Kidney epithelial cell (primary cell): ENCODE measurements around the gene ZNF827. TPM values are rescaled to one million over a fixed set of nuclear protein-coding genes. Genes with fewer than 3 reads are reported as not detected.

ENCODE experiments used
- DNase-seq: peaks from one replicate; pipeline ENCODE4 v3.0.0-alpha.2; 2010; ENCODE audit warnings: low read depth
- H3K27me3 ChIP-seq: 2 replicates; pipeline ENCODE4 v1.6.0; 2011; ENCODE audit warnings: low read length; ENCODE audit not compliant: control insufficient read depth, insufficient read depth
- H3K36me3 ChIP-seq: 2 replicates; pipeline ENCODE4 v1.5.1; 2011; ENCODE audit warnings: low read length; ENCODE audit not compliant: control insufficient read depth, insufficient read depth
- H3K4me3 ChIP-seq: 2 replicates; pipeline ENCODE4 v1.5.1; 2011; ENCODE audit warnings: low read depth, mild to moderate bottlenecking, control low read depth, low read length
- CTCF ChIP-seq: IDR thresholded peaks from 2 replicates; pipeline ENCODE4 v1.5.1; 2011; ENCODE audit warnings: mild to moderate bottlenecking, moderate library complexity, low read length, control low read depth, inconsistent platforms; ENCODE audit not compliant: insufficient read depth, poor library complexity, severe bottlenecking
- total RNA-seq: library from RNA; depleted of rRNA; stranded (reverse); fragments of >200 nt; gene quantifications from 2 replicates; pipeline ENCODE4 v1.2.3, GENCODE V29; 2015

ZNF827 gene
- total RNA-seq, 1 donor from 2014 or later: 14.0 TPM

- Histone ChIP-seq H3K4me3 (no peak overlapping the region), H3K27me3 (no peaks in the 10 kb centered on the region), H3K36me3 (no peaks in the 10 kb centered on the region)
- no peak for TF ChIP-seq CTCF
- DNase-seq: no peak
These were observed 107.9 kb downstream of the ZNF827 start for GRCh38 chr4:145830699-145831098.

GRCh38 chr4:145829629-145830395 is 108.8 kb downstream of the ZNF827 start:
- DNase-seq: no peak
- Histone ChIP-seq H3K36me3 (no peaks in the 10 kb centered on the region), H3K4me3 (no peak overlapping the region), H3K27me3 (no peaks in the 10 kb centered on the region)
- TF ChIP-seq CTCF: no peak

- no peak overlapping the region for H3K4me3 ChIP-seq
- H3K27me3 ChIP-seq: no peaks in the 10 kb centered on the region
- DNase-seq: no peak
- H3K36me3 ChIP-seq: no peaks in the 10 kb centered on the region
- TF ChIP-seq CTCF: no peak
These were observed 109.7 kb downstream of the ZNF827 start for GRCh38 chr4:145828802-145829485.

GRCh38 chr4:145827885-145828284 is 110.7 kb downstream of the ZNF827 start:
- TF ChIP-seq CTCF: no peak
- Histone ChIP-seq H3K4me3 (no peak overlapping the region), H3K27me3 (no peaks in the 10 kb centered on the region), H3K36me3 (no peaks in the 10 kb centered on the region)
- no peak for DNase-seq

- TF ChIP-seq CTCF: no peak
- no peak for DNase-seq
- Histone ChIP-seq H3K4me3 (no peak overlapping the region), H3K27me3 (no peaks in the 10 kb centered on the region), H3K36me3 (no peaks in the 10 kb centered on the region)
These were observed 113.4 kb downstream of the ZNF827 start for GRCh38 chr4:145825255-145825654.
